NCI-H1930 (cell line): ENCODE measurements around the gene LEF1.

Source experiments
- DNase-seq, 2 experiments: peaks; one replicate each; lab custom pipeline; 2025; lab: John Stamatoyannopoulos, UW

Gene LEF1

DNA sequence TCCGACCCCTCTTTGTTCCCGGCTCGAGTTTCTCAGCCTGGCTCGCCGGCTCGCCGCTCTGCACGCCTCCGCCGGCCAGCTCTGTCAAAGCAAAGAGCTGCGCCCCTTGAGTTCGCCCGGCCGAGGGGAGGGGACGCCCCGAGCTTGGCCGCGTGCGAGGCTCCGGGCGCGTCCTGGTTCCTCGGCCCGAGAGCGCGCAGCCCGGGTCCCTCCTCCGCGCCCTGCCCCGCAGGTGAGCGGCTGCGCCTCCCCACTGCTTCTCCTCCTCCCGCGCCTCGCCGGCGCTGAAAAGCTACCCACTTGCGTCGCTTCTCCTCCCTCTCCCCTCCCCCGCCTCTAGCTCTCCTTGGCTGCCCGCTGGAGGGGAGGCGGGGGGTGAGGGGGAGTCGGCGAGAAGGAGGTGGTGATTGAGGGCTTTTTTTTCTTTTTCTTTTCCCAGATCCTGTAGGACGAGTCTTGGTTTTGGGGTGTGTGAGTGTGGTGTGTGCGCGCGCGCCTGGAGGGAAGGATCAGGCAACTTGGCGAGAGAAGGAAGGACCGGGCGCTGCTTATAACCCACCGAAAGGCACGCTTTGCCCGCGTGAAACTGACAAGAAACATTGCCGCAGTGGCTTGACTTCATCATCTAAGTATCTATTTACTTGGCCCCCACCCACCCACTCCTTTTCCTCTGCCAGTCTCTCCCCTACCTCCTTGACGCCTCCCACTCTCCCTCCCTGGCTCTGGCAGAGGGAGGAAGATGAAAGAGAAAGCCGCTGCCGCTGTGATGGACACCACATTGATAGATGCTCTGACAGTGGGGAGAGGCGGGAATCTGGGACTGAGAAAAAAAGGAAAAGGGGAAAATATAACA, at the start of gene LEF1:
Gene LEF1, minus strand, starts transcription at position 262 of the 853 bp plus-strand sequence. CDS start 1,165 bp downstream, outside the sequence.
- peak; percentile 49 to 52 for DNase-seq

GRCh38 chr4:108216510-108216909, 47.8 kb upstream of the LEF1 start:
- no peak for DNase-seq

GRCh38 chr4:108215055-108215454, 46.3 kb upstream of the LEF1 start:
- no peak for DNase-seq

DNA sequence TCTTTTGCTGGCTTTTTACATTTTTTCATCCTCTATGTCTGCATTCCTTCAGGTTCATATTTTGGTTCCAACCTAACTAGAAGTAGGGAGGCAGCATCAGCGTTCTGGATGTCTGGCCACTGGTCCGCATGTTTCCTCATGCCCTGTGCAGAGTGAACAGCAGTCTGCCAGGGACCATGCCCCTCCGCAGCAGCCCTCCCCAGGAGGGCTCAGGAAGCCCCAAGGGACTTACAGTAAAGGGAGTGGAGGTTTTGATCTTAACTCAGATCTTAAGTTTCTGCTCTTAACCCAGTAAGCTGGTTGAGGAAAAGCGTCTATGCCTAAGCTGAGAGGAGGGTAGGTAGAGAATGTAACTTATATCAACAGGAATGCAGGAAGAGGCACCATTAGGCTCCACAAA, 45.0 kb upstream of the LEF1 start:
- DNase-seq: no peak

DNA sequence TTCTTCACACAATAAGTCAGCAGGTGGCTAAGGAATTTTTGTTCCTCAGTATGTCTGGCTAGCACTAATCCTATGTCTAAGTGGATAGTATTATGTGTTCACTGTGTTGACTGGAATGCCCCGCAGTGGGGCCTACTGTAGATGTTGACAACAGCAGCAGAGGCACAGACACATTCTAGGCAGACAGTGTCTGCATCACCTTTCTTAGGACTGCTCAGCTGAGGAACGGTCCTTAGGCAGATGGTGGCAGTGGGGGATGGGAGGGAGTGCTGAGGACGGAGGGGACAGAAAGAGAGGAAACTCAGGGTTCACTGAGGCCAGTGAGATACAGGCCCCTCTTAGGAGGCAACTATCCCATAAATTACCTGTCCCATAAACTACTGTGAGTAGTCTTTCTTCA, 44.6 kb upstream of the LEF1 start:
- DNase-seq: no peak

DNA sequence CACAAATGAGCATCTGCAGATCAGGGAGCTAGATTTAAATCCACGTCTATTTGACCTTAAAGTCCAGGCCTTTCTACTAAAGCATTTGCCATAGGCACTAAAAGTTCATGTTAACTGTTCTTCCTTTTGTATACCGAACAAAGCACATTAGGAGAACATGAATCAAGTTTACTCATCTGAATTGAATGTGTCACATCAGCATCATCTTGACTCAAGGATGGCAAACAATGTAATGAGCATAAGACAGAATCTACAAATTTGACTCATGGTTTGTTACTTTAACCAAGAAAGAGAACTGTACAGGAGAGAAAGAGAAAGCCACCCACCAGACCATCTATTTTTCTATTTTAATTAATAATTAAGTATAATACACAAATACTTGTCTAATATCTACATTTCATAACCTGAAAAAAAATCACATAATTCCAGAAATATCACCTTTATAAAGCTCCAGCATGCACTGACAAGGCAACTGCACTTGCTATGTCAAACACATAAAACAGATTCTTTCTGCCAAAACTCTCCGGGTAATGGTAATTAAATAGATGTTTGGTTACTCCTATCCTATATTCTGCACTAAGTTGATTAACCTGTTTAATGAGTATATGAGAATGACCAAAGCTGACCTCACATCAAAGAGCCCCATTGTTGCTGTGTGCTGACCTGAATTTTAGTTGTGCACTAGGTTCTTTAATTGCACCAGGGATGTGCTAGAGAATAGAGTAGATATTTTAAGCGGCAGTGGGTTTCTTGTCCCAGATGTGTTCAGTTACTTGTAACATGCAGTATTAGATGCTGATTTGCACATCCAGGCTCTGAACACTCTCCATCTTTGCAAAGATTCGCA, 42.5 kb upstream of the LEF1 start:
- DNase-seq: no peak

- no peak for DNase-seq
These were observed 40.8 kb upstream of the LEF1 start for GRCh38 chr4:108209489-108209888.

DNA sequence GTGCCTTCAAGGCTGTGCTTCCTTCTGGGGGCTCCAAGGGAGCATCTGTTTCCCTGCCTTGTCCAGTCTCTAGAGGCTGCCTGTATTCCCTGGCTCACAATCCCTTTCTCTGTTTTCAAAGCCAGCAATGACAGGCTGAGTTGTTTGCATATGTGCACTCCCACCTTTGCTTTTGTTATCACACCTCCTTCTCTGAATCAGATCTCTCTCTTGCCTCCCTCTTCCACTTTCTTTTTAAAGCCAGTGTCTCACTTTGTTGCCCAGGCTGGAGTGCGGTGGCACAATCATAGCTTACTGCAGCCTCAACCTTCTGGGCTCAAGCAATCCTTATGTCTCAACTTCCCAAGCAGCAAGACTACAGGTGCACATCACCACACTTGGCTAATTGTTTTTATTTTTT, 37.1 kb upstream of the LEF1 start:
- no peak for DNase-seq

DNA sequence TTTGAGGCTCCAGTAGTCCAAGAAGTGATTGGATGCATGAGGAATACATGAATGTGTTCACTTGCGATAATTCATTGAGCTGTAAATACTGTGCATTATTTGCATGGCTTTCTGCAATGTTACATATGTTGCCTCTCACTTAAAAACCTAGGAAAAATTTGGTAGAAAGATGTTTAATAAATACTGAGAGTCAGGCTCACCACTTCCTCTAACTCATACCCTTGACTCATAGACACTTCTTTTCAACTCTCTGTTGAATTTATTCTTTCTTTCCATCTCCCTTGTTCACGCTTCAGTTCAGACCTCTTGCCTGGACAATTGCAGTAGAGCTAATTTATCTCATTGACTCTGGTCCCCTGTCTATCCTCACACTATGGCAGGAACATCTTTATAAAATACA, 35.8 kb upstream of the LEF1 start:
- no peak for DNase-seq

DNA sequence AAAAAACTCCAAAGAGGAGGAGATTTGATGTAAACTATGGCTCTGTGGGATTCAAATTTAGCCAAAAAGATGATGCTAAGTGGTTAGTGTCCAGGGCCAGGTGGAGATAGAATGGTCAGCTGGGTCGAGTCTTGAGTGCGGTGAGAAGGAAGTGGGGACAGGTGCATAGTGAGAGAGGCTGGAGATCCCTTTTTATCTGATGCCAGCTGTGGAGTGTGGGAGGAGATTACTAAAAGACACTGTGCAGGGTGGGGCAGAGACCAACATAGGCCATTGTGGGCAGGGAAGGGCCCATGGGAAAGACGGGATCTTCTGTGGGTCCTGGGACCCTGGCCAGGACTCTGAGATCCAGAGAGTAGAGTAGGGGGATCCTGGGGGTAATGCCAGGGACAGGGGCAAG, 34.6 kb upstream of the LEF1 start:
- no peak for DNase-seq

DNA sequence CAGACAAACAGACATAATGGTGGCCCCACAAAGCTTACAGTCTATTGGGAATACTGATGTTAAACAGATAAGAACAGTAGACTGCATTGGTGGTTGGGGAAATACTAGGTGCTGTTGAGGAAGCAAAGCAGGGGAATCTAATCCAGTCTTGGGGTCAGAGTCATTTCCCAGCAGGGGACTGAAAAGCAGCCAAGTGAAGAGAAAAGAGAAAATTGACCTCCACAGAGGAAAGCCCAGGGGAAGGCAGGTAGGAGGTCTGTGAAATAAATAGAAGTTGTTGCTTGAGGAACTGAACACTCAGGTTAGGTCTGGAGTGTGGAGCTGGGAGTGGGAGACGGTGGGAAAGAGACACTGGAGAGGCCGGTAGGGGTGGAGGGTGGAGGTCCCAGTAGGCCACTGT, 33.0 kb upstream of the LEF1 start:
- DNase-seq: no peak

- DNase-seq: no peak
These were observed 31.1 kb upstream of the LEF1 start for GRCh38 chr4:108199881-108200280.

- peak; percentile 68 to 79 for DNase-seq
These were observed 25.3 kb upstream of the LEF1 start for GRCh38 chr4:108193886-108194672.

GRCh38 chr4:108192935-108193334, 24.2 kb upstream of the LEF1 start:
- DNase-seq: no peak

GRCh38 chr4:108192056-108192455, 23.3 kb upstream of the LEF1 start:
- DNase-seq: peak; percentile 35 to 49

GRCh38 chr4:108191269-108191914, 22.7 kb upstream of the LEF1 start:
- no peak for DNase-seq

GRCh38 chr4:108188770-108189169, 20.0 kb upstream of the LEF1 start:
- DNase-seq: no peak

- DNase-seq: no peak
These were observed 16.5 kb upstream of the LEF1 start for GRCh38 chr4:108185252-108185651.

DNA sequence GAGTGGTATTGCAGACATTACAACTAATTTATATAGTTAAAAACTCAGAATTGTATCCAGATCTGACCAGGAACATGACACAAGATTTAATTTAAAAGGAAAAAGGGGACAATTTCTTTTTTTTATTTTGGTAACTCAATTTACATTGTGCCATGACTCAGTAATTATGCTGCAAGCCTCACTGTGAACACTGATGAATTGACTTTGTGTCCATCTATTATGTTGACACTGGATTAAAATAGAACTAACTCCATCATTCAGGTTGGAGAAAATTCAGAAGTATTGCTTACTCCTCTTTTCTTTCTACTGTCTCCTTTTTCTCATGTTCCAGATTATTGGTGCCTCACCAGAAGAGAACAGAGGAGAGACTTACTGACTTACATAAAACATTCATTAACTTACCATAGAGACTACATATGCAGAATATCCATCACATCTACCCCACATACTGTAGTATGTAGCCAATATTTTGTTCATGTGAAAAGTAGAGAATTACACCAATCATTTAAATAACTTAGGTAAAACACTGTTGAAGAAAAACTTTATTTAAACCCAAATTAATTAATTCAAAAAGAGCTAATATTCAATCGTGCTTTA, 15.8 kb upstream of the LEF1 start:
- no peak for DNase-seq

- DNase-seq: no peak
These were observed 13.0 kb upstream of the LEF1 start for GRCh38 chr4:108181704-108182103.

- DNase-seq: no peak
These were observed 11.8 kb upstream of the LEF1 start for GRCh38 chr4:108180513-108180912.
